Esophagus muscularis mucosa (tissue), 4 donors: ENCODE measurements around the gene SERPINB5. TPM values are rescaled to one million over a fixed set of nuclear protein-coding genes. Genes with fewer than 3 reads are reported as not detected.

Source experiments
- DNase-seq: peaks from one replicate; pipeline ENCODE4 v3.0.0-alpha.2; 2017; ENCODE audit errors: extremely low spot score
- H3K27ac ChIP-seq, 4 donors: fragments of 200-600 bp; sonication (generic); replicated peaks in 1 of 4; 1 replicate in 3 of 4; 2 replicates in 1 of 4; pipeline ENCODE4 v1.5.1; 2016 to 2019; ENCODE audit warnings: mild to moderate bottlenecking in 1 of 4
- H3K27me3 ChIP-seq, 4 donors: fragments of 200-600 bp; sonication (generic); one replicate each; pipeline versions ENCODE4 v1.5.1 to v1.6.0; 2016 to 2019
- H3K36me3 ChIP-seq, 4 donors: fragments of 200-600 bp; sonication (generic); one replicate each; pipeline ENCODE4 v1.5.1; 2016 to 2019
- H3K4me1 ChIP-seq, 4 donors: fragments of 200-600 bp; sonication (generic); one replicate each; pipeline ENCODE4 v1.5.1; 2016 to 2019
- H3K4me3 ChIP-seq, 4 donors: fragments of 200-600 bp; sonication (generic); 1 replicate in 2 of 4; 2 replicates in 2 of 4; pipeline ENCODE4 v1.5.1; 2016 to 2019; ENCODE audit warnings: mild to moderate bottlenecking in 4 of 4, moderate library complexity in 1 of 4
- H3K9me3 ChIP-seq, 4 donors: fragments of 200-600 bp; sonication (generic); 1 replicate in 3 of 4; 2 replicates in 1 of 4; pipeline ENCODE4 v1.5.1; 2016 to 2019
- EP300 ChIP-seq: sonication (generic); formaldehyde crosslinking; IDR thresholded peaks from one replicate; pipeline ENCODE4 v1.6.1; 2017; ENCODE audit warnings: antibody characterized with exemption
- POLR2A ChIP-seq: fragments of 450-650 bp; IDR thresholded peaks from one replicate; pipeline ENCODE4 v1.6.1; 2017; ENCODE audit warnings: antibody characterized with exemption, moderate library complexity, mild to moderate bottlenecking, low read depth
- POLR2AphosphoS5 ChIP-seq, 2 donors: sonication (generic); formaldehyde crosslinking; IDR thresholded peaks; one replicate each; pipeline ENCODE4 v1.6.1; 2017; ENCODE audit warnings: antibody characterized with exemption in 2 of 2
- WGBS: methylation state at CpG from one replicate; pipeline ENCODE4 v1.1.5; 2018; 5-methylcytosine and 5-hydroxymethylcytosine counted together
- intact Hi-C: fragments of 100-400 bp; cut with DNase I; formaldehyde crosslinking; loops from one replicate; pipeline ENCODE4 v1.15.1; 2023
- total RNA-seq, 4 donors: library from RNA; depleted of rRNA; stranded (reverse); fragments of >200 nt; gene quantifications; one replicate each; pipeline versions ENCODE4 v1.1.0 to v1.2.1, GENCODE V29; 2016
- TF ChIP-seq, protein P1 (sequence below), 3 experiments: fragments of 200-600 bp in 2 of 3; fragments of 450-650 bp in 1 of 3; sonication (generic) in 2 of 3; IDR thresholded peaks; one replicate each; pipeline ENCODE4 v1.5.1; 2017 to 2019; ENCODE audit warnings: antibody characterized with exemption in 3 of 3, mild to moderate bottlenecking in 2 of 3, moderate library complexity in 1 of 3

Gene SERPINB5, protein sequence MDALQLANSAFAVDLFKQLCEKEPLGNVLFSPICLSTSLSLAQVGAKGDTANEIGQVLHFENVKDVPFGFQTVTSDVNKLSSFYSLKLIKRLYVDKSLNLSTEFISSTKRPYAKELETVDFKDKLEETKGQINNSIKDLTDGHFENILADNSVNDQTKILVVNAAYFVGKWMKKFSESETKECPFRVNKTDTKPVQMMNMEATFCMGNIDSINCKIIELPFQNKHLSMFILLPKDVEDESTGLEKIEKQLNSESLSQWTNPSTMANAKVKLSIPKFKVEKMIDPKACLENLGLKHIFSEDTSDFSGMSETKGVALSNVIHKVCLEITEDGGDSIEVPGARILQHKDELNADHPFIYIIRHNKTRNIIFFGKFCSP
- total RNA-seq, result not detected

DNA sequence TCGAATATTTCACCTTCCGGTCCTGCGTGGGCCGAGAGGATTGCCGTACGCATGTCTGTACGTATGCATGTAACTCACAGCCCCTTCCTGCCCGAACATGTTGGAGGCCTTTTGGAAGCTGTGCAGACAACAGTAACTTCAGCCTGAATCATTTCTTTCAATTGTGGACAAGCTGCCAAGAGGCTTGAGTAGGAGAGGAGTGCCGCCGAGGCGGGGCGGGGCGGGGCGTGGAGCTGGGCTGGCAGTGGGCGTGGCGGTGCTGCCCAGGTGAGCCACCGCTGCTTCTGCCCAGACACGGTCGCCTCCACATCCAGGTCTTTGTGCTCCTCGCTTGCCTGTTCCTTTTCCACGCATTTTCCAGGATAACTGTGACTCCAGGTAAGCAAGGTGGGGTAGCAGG is at the start of gene SERPINB5:
SERPINB5 (plus strand) TSS at position 291 of the 400 bp plus-strand sequence. CDS start 7,471 bp downstream, outside the sequence.
- no peak for TF ChIP-seq POLR2AphosphoS5 (IDR thresholded peaks at IDR 0.05)
- TF ChIP-seq, protein P1, sequence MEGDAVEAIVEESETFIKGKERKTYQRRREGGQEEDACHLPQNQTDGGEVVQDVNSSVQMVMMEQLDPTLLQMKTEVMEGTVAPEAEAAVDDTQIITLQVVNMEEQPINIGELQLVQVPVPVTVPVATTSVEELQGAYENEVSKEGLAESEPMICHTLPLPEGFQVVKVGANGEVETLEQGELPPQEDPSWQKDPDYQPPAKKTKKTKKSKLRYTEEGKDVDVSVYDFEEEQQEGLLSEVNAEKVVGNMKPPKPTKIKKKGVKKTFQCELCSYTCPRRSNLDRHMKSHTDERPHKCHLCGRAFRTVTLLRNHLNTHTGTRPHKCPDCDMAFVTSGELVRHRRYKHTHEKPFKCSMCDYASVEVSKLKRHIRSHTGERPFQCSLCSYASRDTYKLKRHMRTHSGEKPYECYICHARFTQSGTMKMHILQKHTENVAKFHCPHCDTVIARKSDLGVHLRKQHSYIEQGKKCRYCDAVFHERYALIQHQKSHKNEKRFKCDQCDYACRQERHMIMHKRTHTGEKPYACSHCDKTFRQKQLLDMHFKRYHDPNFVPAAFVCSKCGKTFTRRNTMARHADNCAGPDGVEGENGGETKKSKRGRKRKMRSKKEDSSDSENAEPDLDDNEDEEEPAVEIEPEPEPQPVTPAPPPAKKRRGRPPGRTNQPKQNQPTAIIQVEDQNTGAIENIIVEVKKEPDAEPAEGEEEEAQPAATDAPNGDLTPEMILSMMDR (IDR thresholded peaks at IDR 0.05), result no peak
- no peak for TF ChIP-seq POLR2A
- no peak for TF ChIP-seq EP300
- Histone ChIP-seq H3K4me3 (no peak within 1 kb of the TSS), H3K9me3 (no peaks in the 10 kb centered on the region), H3K36me3 (no peaks in the 10 kb centered on the region), H3K27me3 (no peaks in the 10 kb centered on the region), H3K4me1 (no peaks in the 10 kb centered on the region), H3K27ac (no peak within 1 kb of the TSS)
- no peak for DNase-seq
- WGBS, result 93% methylated on average over 21 of the region's 21 CpGs
- intact Hi-C loops, result no loop called here

DNA sequence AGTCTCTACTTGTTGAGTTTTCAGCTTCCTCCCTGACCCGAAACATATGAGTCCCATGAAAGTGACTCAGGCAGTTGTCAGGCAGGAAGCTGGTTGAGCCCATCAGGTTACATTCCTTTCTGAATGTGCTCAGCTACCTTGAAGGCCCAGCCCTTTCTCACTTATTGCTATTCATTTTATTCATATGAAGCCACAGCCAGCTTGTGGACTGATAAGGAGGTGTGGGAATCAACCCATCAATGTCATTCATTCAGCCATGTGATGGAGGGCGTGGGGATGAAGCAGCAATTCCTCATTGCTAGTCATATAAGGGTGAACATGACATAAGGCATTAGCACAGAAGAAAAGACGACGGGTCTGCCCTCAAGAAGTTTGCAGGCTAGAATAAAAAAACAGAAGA is 49.2 kb upstream of the SERPINB5 start:
- peaks cover 0 to 8% (median 4%) of the 10 kb centered on the region in 4 donors for H3K4me1 ChIP-seq
- H3K4me3 ChIP-seq, result no peak overlapping the region
- TF ChIP-seq POLR2AphosphoS5 (IDR thresholded peaks at IDR 0.05) (no peak), EP300 (no peak), POLR2A (no peak)
- TF ChIP-seq, protein P1 (IDR thresholded peaks at IDR 0.05), result no peak
- no peak for DNase-seq
- 72% methylated on average over 4 of the region's 4 CpGs for WGBS
- H3K9me3 ChIP-seq, result no peaks in the 10 kb centered on the region
- H3K27me3 ChIP-seq, result peaks cover 0 to 9% (median 0%) of the 10 kb centered on the region in 4 donors
- H3K36me3 ChIP-seq, result no peaks in the 10 kb centered on the region
- intact Hi-C loops, result loop anchor here (10.0 kb wide), 1 partner anchor 1243 kb away; the partner anchor contains the start of genes PIGN and RELCH
- no peak overlapping the region for H3K27ac ChIP-seq

DNA sequence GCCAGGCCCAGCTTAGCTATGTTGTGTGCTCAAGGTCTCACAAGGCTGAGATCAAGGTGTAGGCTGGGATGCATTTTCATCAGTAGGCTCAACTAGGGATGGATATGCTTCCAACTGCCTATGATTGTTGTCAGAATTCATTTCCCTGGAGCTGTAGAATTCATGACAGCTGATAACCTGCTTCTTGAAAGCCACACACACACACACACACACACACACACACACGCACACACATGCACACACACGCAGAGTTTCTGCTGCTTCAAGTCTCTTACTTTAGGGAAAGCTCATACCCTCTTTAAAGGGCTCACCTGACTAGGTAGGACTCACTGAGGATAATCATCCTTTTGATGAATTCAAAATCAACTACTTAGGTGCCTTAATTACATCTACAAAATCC is 46.2 kb upstream of the SERPINB5 start:
- Histone ChIP-seq H3K27ac (no peak overlapping the region), H3K27me3 (peaks cover 0 to 9% (median 0%) of the 10 kb centered on the region in 4 donors), H3K36me3 (no peaks in the 10 kb centered on the region), H3K4me3 (no peak overlapping the region), H3K9me3 (no peaks in the 10 kb centered on the region), H3K4me1 (no peaks in the 10 kb centered on the region)
- 92% methylated on average over 2 of the region's 2 CpGs for WGBS
- DNase-seq, result no peak
- intact Hi-C loops, result loop anchor here (10.0 kb wide), 1 partner anchor 306 kb away; no protein-coding TSS in a partner anchor
- no peak for TF ChIP-seq POLR2AphosphoS5 (IDR thresholded peaks at IDR 0.05)
- TF ChIP-seq, protein P1 (IDR thresholded peaks at IDR 0.05), result no peak
- no peak for TF ChIP-seq POLR2A
- TF ChIP-seq EP300, result no peak

DNA sequence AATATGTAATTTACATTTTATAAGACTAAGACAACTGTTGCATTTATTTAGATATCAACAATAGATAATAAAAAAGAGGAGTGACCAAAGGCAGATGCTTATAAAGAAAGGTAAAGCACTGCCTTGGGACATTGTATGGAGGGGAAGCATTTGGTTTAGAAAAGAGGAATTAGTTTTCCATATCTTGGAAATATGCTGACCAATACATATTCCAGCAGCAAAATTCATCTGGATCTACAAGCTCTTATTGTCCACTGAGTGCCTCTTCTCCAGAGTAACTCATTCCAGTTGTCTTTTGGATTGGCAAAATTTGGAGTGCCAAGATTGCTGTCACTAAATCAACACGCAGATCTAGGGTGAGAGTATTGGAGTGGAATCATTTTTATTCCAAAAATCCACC is 45.6 kb upstream of the SERPINB5 start:
- Histone ChIP-seq H3K27ac (no peak overlapping the region), H3K4me1 (no peaks in the 10 kb centered on the region), H3K9me3 (no peaks in the 10 kb centered on the region), H3K27me3 (peaks cover 0 to 9% (median 0%) of the 10 kb centered on the region in 4 donors), H3K36me3 (no peaks in the 10 kb centered on the region), H3K4me3 (no peak overlapping the region)
- intact Hi-C loops, result loop anchor here (10.0 kb wide), 1 partner anchor 306 kb away; no protein-coding TSS in a partner anchor
- TF ChIP-seq, protein P1 (IDR thresholded peaks at IDR 0.05), result no peak
- no peak for TF ChIP-seq POLR2AphosphoS5 (IDR thresholded peaks at IDR 0.05)
- no peak for TF ChIP-seq POLR2A
- no peak for TF ChIP-seq EP300
- DNase-seq, result no peak
- 78% methylated on average over 1 of the region's 1 CpG for WGBS
